Ovary (tissue), 9 donors: ENCODE results near the gene LDHAL6A. TPM values are rescaled to one million over a fixed set of nuclear protein-coding genes. Genes with fewer than 3 reads are reported as not detected.
A peak's percentile ranks its signal among the peaks of the same experiment; 100 is the strongest.

Experiments
- DNase-seq, 5 donors: peaks; one replicate each; pipeline ENCODE4 v3.0.0-alpha.2; 2019 to 2020
- H3K27ac ChIP-seq, 2 donors: fragments of 200-600 bp; one replicate each; pipeline versions ENCODE4 v1.5.1 to v1.8.0; 2019 to 2022
- H3K27me3 ChIP-seq: fragments of 200-600 bp; one replicate; pipeline ENCODE4 v1.8.0; 2022
- H3K36me3 ChIP-seq: fragments of 200-600 bp; sonication (generic); one replicate; pipeline ENCODE4 v1.5.1; 2019
- H3K4me1 ChIP-seq: one replicate; pipeline ENCODE4 v1.8.1; 2013; ENCODE audit warnings: mild to moderate bottlenecking, moderate library complexity; ENCODE audit not compliant: insufficient read depth
- H3K4me3 ChIP-seq: fragments of 200-600 bp; sonication (generic); one replicate; pipeline ENCODE4 v1.5.1; 2017
- H3K9me3 ChIP-seq, 2 donors: fragments of 200-600 bp in 1 of 2; sonication (generic) in 1 of 2; one replicate each; pipeline versions ENCODE4 v1.5.1 to v1.8.1; 2013 to 2019; ENCODE audit warnings: mild to moderate bottlenecking in 1 of 2, moderate library complexity in 1 of 2
- CTCF ChIP-seq, 3 donors: fragments of 450-650 bp in 2 of 3; fragments of 200-600 bp in 1 of 3; IDR thresholded peaks; one replicate each; pipeline versions ENCODE4 v1.5.1 to v1.8.0; 2016 to 2022; ENCODE audit warnings: antibody characterized with exemption in 3 of 3, mild to moderate bottlenecking in 1 of 3
- EP300 ChIP-seq: sonication (generic); formaldehyde crosslinking; IDR thresholded peaks from one replicate; pipeline ENCODE4 v1.6.1; 2017; ENCODE audit warnings: antibody characterized with exemption
- POLR2A ChIP-seq: fragments of 450-650 bp; IDR thresholded peaks from one replicate; pipeline ENCODE4 v1.6.1; 2017; ENCODE audit warnings: antibody characterized with exemption, mild to moderate bottlenecking, moderate library complexity
- WGBS, 3 donors: extraction: QIAGEN DNeasy Blood & Tissue Kit in 1 of 3; methylation state at CpG; one replicate each; pipeline versions ENCODE4 v1.1.5 to v1.1.7; 2013 to 2017; 5-methylcytosine and 5-hydroxymethylcytosine counted together
- intact Hi-C, 4 donors: fragments of 100-400 bp; cut with DNase I; formaldehyde crosslinking; loops; one replicate each; pipeline versions ENCODE4 v1.11.0 to v1.15.1; 2022 to 2023
- polyA plus RNA-seq, 2 donors: library from polyadenylated mRNA; stranded (reverse); fragments of 200-250 nt in 1 of 2; fragments of 350-450 nt in 1 of 2; fragmentation: Illumina TruSeq in 1 of 2; extraction: RNeasy Lipid Tissue Mini Kit (QIAGEN cat#74804) in 1 of 2; gene quantifications; one replicate each; pipeline ENCODE4 v1.2.3, GENCODE V29; 2013 to 2014
- total RNA-seq, 7 donors: library from RNA; depleted of rRNA in 2 of 7; stranded (reverse); fragments of >200 nt in 2 of 7; fragmentation: NEBNext Ultra II Directional in 3 of 7; extraction: Animal tissue kit (Norgen Biotek cat#: 25700) in 3 of 7; gene quantifications; one replicate each; pipeline versions ENCODE4 v1.1.0 to v1.2.4, GENCODE V29; 2016 to 2023
- donor health status: DM: no; HTN: no; CAD: no; lungs with moderate emphysema.
- donor health status: DM: no; HTN: no; CAD: no.
- donor health status: Bipolar disorder and iron deficiency.
- donor health status: DM: yes; HTN: yes; CAD: no.
- donor health status: DM: no; HTN: no; CAD: no.
- donor health status: DM: yes; HTN: yes; CAD: no.

Gene LDHAL6A
- total and polyA plus RNA-seq, 9 donors: 0.32 to 1.2 (median 0.61) TPM; not detected in 4

- Histone ChIP-seq H3K4me3 (peak overlapping the region; percentile 94), H3K9me3 (no peaks in the 10 kb centered on the region), H3K27me3 (no peaks in the 10 kb centered on the region), H3K36me3 (no peaks in the 10 kb centered on the region), H3K4me1 (peaks cover 7% of the 10 kb centered on the region), H3K27ac (peak overlapping the region in 1 of 2 donors; percentile 91)
- TF ChIP-seq POLR2A (no peak), EP300 (no peak), CTCF (IDR thresholded peaks at IDR 0.05) (no peak)
- intact Hi-C loops: loop anchor here in 2 of 4 donors (10.0 kb wide), 2 partner anchors 143 to 197 kb away; partner anchors contain the start of gene IGSF22 (in 2 of the 2)
- DNase-seq: no peak
- 12 to 29% (median 13%) methylated on average over 5 of the region's 5 CpGs for WGBS, 3 donors
Observed at GRCh38 chr11:18527512-18527911, 71.9 kb downstream of the LDHAL6A start.

Other genes starting within 250 kb of the LDHAL6A start
- gene SAA4, start 219.1 kb upstream of the LDHAL6A start, total RNA-seq: under 1 TPM in 1 of 7 donors, not detected in 6; 0.57 TPM
- gene SAA4, start 219.1 kb upstream of the LDHAL6A start, polyA plus RNA-seq: not detected
- 10 to 100 TPM in 1 of 7 donors, 1 to 10 TPM in 2, under 1 TPM in 1, not detected in 3; 0.95 to 14.7 (median 2.3) TPM for gene SAA2, start 207.2 kb upstream of the LDHAL6A start, total RNA-seq
- gene SAA2, start 207.2 kb upstream of the LDHAL6A start, polyA plus RNA-seq: under 1 TPM in 1 of 2 donors, not detected in 1; 0.10 TPM
- gene SAA1, start 189.6 kb upstream of the LDHAL6A start, total RNA-seq: 10 to 100 TPM in 2 of 7 donors, 1 to 10 TPM in 4, not detected in 1; 1.1 to 14.4 (median 4.9) TPM
- 1 to 10 TPM; 1.3 to 4.3 TPM for gene SAA1, start 189.6 kb upstream of the LDHAL6A start, polyA plus RNA-seq
- 10 to 100 TPM; 17.5 to 32.7 (median 18.5) TPM for gene HPS5, start 133.7 kb upstream of the LDHAL6A start, total RNA-seq
- gene HPS5, start 133.7 kb upstream of the LDHAL6A start, polyA plus RNA-seq: 10 to 100 TPM; 11.0 to 19.0 TPM
- 10 to 100 TPM; 30.0 to 48.3 (median 38.3) TPM for gene GTF2H1, start 133.3 kb upstream of the LDHAL6A start, total RNA-seq
- gene GTF2H1, start 133.3 kb upstream of the LDHAL6A start, polyA plus RNA-seq: 10 to 100 TPM; 23.9 to 41.0 TPM
- gene LDHA, start 61.3 kb upstream of the LDHAL6A start, total RNA-seq: 100 to 1,000 TPM; 110 to 398 (median 199) TPM
- 100 to 1,000 TPM; 130 to 444 TPM for gene LDHA, start 61.3 kb upstream of the LDHAL6A start, polyA plus RNA-seq
- gene LDHC, start 43.5 kb upstream of the LDHAL6A start, total RNA-seq: 1 to 10 TPM in 2 of 7 donors, not detected in 5; 1.1 TPM
- gene LDHC, start 43.5 kb upstream of the LDHAL6A start, polyA plus RNA-seq: under 1 TPM in 1 of 2 donors, not detected in 1; 0.96 TPM
- gene TSG101, start 71.1 kb downstream of the LDHAL6A start, total RNA-seq: 100 to 1,000 TPM in 1 of 7 donors, 10 to 100 TPM in 6; 36.2 to 105 (median 45.9) TPM
- gene TSG101, start 71.1 kb downstream of the LDHAL6A start, polyA plus RNA-seq: 100 to 1,000 TPM in 1 of 2 donors, 10 to 100 TPM in 1; 52.0 to 129 TPM
- 10 to 100 TPM; 14.9 to 22.9 (median 16.9) TPM for gene UEVLD, start 132.9 kb downstream of the LDHAL6A start, total RNA-seq
- gene UEVLD, start 132.9 kb downstream of the LDHAL6A start, polyA plus RNA-seq: 10 to 100 TPM in 1 of 2 donors, 1 to 10 TPM in 1; 7.0 to 12.3 TPM
- 1 to 10 TPM in 5 of 7 donors, not detected in 2; 2.7 to 4.6 (median 3.6) TPM for gene MISFA, start 143.9 kb downstream of the LDHAL6A start, total RNA-seq
- 1 to 10 TPM in 1 of 2 donors, under 1 TPM in 1; 0.79 to 2.5 TPM for gene MISFA, start 143.9 kb downstream of the LDHAL6A start, polyA plus RNA-seq
- 10 to 100 TPM; 14.0 to 24.9 (median 19.0) TPM for gene SPTY2D1, start 178.5 kb downstream of the LDHAL6A start, total RNA-seq
- 10 to 100 TPM in 1 of 2 donors, 1 to 10 TPM in 1; 8.2 to 25.2 TPM for gene SPTY2D1, start 178.5 kb downstream of the LDHAL6A start, polyA plus RNA-seq
- gene TMEM86A, start 242.9 kb downstream of the LDHAL6A start, total RNA-seq: 10 to 100 TPM in 5 of 7 donors, 1 to 10 TPM in 2; 8.4 to 18.2 (median 14.9) TPM
- gene TMEM86A, start 242.9 kb downstream of the LDHAL6A start, polyA plus RNA-seq: 10 to 100 TPM; 10.2 to 11.5 TPM